AG08395 (cell line): ENCODE results near the gene ZNF787.
A peak's percentile ranks its signal among the peaks of the same experiment; 100 is the strongest.
"Not testable (repeated sequence)": the region's sequence is repeated elsewhere in the genome, so short reads cannot be mapped to it uniquely, and the experiment has no call there.

ENCODE experiments used
- DNase-seq: peaks from one replicate; pipeline ENCODE4 v3.0.0; 2012; ENCODE audit warnings: mixed read lengths, low spot score

The ZNF787 gene

GRCh38 chr19:56121180-56122167 is at the start of gene ZNF787:
TSS of gene ZNF787 (minus strand) at chr19:56121295. CDS start at chr19:56103217, 18,078 bp downstream.
- peak; percentile 99 for DNase-seq

- no peak for DNase-seq
Measured at GRCh38 chr19:56170261-56170660, 49.2 kb upstream of the ZNF787 start.

- peak; percentile 25 for DNase-seq
Measured at GRCh38 chr19:56167064-56167578, 46.0 kb upstream of the ZNF787 start.

GRCh38 chr19:56163097-56163496 is 42.0 kb upstream of the ZNF787 start:
- DNase-seq = no peak

- no peak for DNase-seq
Measured at GRCh38 chr19:56162258-56162657, 41.2 kb upstream of the ZNF787 start.

- DNase-seq = no peak
Measured at GRCh38 chr19:56161534-56161933, 40.4 kb upstream of the ZNF787 start.

GRCh38 chr19:56159622-56160271 is 38.7 kb upstream of the ZNF787 start:
- DNase-seq = no peak

GRCh38 chr19:56159009-56159559 is 38.0 kb upstream of the ZNF787 start:
- no peak for DNase-seq

- no peak for DNase-seq
Measured at GRCh38 chr19:56158170-56158757, 37.2 kb upstream of the ZNF787 start.

- DNase-seq = no peak
Measured at GRCh38 chr19:56156768-56157167, 35.7 kb upstream of the ZNF787 start.

- no peak for DNase-seq
Measured at GRCh38 chr19:56155124-56155687, 34.1 kb upstream of the ZNF787 start.

- no peak for DNase-seq
Measured at GRCh38 chr19:56153507-56153906, 32.4 kb upstream of the ZNF787 start.

- DNase-seq = no peak
Measured at GRCh38 chr19:56152644-56153043, 31.5 kb upstream of the ZNF787 start.

GRCh38 chr19:56150358-56150757 is 29.3 kb upstream of the ZNF787 start:
- DNase-seq = no peak

- DNase-seq = no peak
Measured at GRCh38 chr19:56149656-56150038, 28.6 kb upstream of the ZNF787 start.

- not testable (repeated sequence) for DNase-seq
Measured at GRCh38 chr19:56148955-56149655, 28.0 kb upstream of the ZNF787 start.

- no peak for DNase-seq
Measured at GRCh38 chr19:56148096-56148495, 27.0 kb upstream of the ZNF787 start.

- DNase-seq = no peak
Measured at GRCh38 chr19:56147307-56147706, 26.2 kb upstream of the ZNF787 start.

GRCh38 chr19:56146904-56147303 is 25.8 kb upstream of the ZNF787 start:
- DNase-seq = no peak

GRCh38 chr19:56145698-56146097 is 24.6 kb upstream of the ZNF787 start:
- DNase-seq = no peak

GRCh38 chr19:56144831-56145230 is 23.7 kb upstream of the ZNF787 start:
- DNase-seq = no peak
